Measurements from ENCODE around the gene TSPAN12. TPM values are rescaled to one million over a fixed set of nuclear protein-coding genes. Genes with fewer than 3 reads are reported as not detected.

The TSPAN12 gene
- total and polyA plus RNA-seq, 2 of the 4 experiments (the other 2 are of a cell fraction), result 0.36 to 0.72 TPM

GRCh38 chr7:120817851-120818250 is 40.1 kb downstream of the TSPAN12 start:
- ATAC-seq (ENCODE audit: low read depth) (no peak), DNase-seq (no peak)
- no peak overlapping the region for H3K14ac ChIP-seq (replicated peaks; ENCODE audit: low read depth, low read length)
- no peak overlapping the region for H4K5ac ChIP-seq (ENCODE audit: low read depth, low read length)
- no peaks in the 10 kb centered on the region for H3K4me1 ChIP-seq (ENCODE audit: control insufficient read depth, insufficient read depth, low read length)
- H3K9me1 ChIP-seq (ENCODE audit: insufficient read depth, low read length), result no peaks in the 10 kb centered on the region
- dilution Hi-C loops (cut with HindIII; ENCODE audit: low sequenced_read_pairs, unreplicated experiment) (no loop called here), intact Hi-C loops (cut with micrococcal nuclease) (no loop called here), in situ Hi-C loops (cut with MboI; ENCODE audit: low sequenced_read_pairs) (no loop called here)
- no peak overlapping the region for H3K23ac ChIP-seq (ENCODE audit: low read depth, low read length)
- no peak overlapping the region; the same call in 1 of the 2 replicates for H3K4ac ChIP-seq (ENCODE audit: low read depth, low read length)
- peaks cover 9% of the 10 kb centered on the region for H3K36me3 ChIP-seq (ENCODE audit: control insufficient read depth, insufficient read depth, low read length)
- H3K79me1 ChIP-seq (ENCODE audit: low read depth in 1 of 2, low read length in 2 of 2), result no peaks in the 10 kb centered on the region
- ChIA-PET CTCF (interaction anchor here (1.0 kb wide), 1 partner anchor 10 kb away, joined by 3 read pairs; no protein-coding TSS in a partner anchor), POLR2A (ENCODE audit: unreplicated experiment) (no interaction called here)
- no peak overlapping the region for H3K4me3 ChIP-seq (ENCODE audit: insufficient read depth, low read depth, low read length)
- H3K4me2 ChIP-seq (ENCODE audit: low read depth, low read length), result no peak overlapping the region
- no peak overlapping the region for H2BK120ac ChIP-seq (ENCODE audit: low read depth, low read length)
- H2AK5ac ChIP-seq (ENCODE audit: low read depth, low read length), result no peak overlapping the region
- H4K8ac ChIP-seq (ENCODE audit: low read depth in 2 of 2, low read length in 2 of 2), result no peak overlapping the region
- no peak overlapping the region for H4K91ac ChIP-seq (ENCODE audit: insufficient read depth, low read depth, low read length)
- H3K18ac ChIP-seq (ENCODE audit: low read depth, low read length), result no peak overlapping the region
- H3K27me3 ChIP-seq (ENCODE audit: control insufficient read depth, insufficient read depth, low read length), result no peaks in the 10 kb centered on the region
- H3K9ac ChIP-seq (ENCODE audit: low read depth, low read length), result no peak overlapping the region
- no peak overlapping the region for H2BK5ac ChIP-seq (ENCODE audit: low read depth, low read length, poor library complexity, severe bottlenecking)
- no peak overlapping the region for H2BK15ac ChIP-seq (ENCODE audit: low read depth, low read length)
- H2BK20ac ChIP-seq (ENCODE audit: low read depth, low read length), result no peak overlapping the region
- TF ChIP-seq RFX5 (IDR thresholded peaks at IDR 0.05; ENCODE audit: low read depth, low read length) (no peak), CTCF (conservative IDR thresholded peaks at IDR 0.05; ENCODE audit: low read depth, low read length) (no peak), USF2 (IDR thresholded peaks at IDR 0.05; ENCODE audit: low read depth, low read length) (no peak), MAZ (IDR thresholded peaks at IDR 0.05; ENCODE audit: borderline replicate concordance, low read depth, low read length) (no peak), RAD21 (IDR thresholded peaks at IDR 0.05; ENCODE audit: low read length) (no peak), CEBPB (IDR thresholded peaks at IDR 0.05; ENCODE audit: low read depth, low read length) (no peak), ELK1 (IDR thresholded peaks at IDR 0.05; ENCODE audit: borderline replicate concordance, low read depth, low read length) (no peak), SMC3 (IDR thresholded peaks at IDR 0.05; ENCODE audit: low read depth, low read length) (no peak), BHLHE40 (IDR thresholded peaks at IDR 0.05; ENCODE audit: low read depth, low read length) (no peak), POLR2A (IDR thresholded peaks at IDR 0.05; ENCODE audit: low read depth, low read length) (no peak), RCOR1 (IDR thresholded peaks at IDR 0.05; ENCODE audit: insufficient replicate concordance, low read length) (no peak), NFE2L2 (IDR thresholded peaks at IDR 0.05; ENCODE audit: low read depth, low read length) (no peak), FOS (IDR thresholded peaks at IDR 0.05; ENCODE audit: low read depth, low read length) (no peak), CHD1 (IDR thresholded peaks at IDR 0.05; ENCODE audit: low read depth, low read length) (no peak), MXI1 (IDR thresholded peaks at IDR 0.05; ENCODE audit: borderline replicate concordance, low read depth, low read length) (no peak), MAFK (IDR thresholded peaks at IDR 0.05; ENCODE audit: low read depth, low read length) (no peak)
- H3K56ac ChIP-seq (ENCODE audit: extremely low read depth, insufficient read depth, low read length), result no peak overlapping the region
- BruUV-seq (replicated peaks), result no TSS peak
- H4K20me1 ChIP-seq (ENCODE audit: insufficient read depth, low read length), result no peaks in the 10 kb centered on the region
- no peak overlapping the region for H2AFZ ChIP-seq (replicated peaks; ENCODE audit: low read length, poor library complexity)
- 100% methylated on average over 1 of the region's 2 CpGs; no CpG with 5 or more reads in 1 of the 2 experiments for WGBS, 2 experiments (ENCODE audit: extremely low coverage in 2 of 2, insufficient read length in 1 of 2)
- H2AK9ac ChIP-seq (replicated peaks; ENCODE audit: low read depth, low read length, poor library complexity), result no peak overlapping the region
- H3K9me3 ChIP-seq (ENCODE audit: control insufficient read depth, insufficient read depth, low read length), result no peaks in the 10 kb centered on the region
- H3K27ac ChIP-seq (ENCODE audit: insufficient read depth, low read length), result no peak overlapping the region
